PC-9 (cell line): ENCODE results near the gene NRROS. TPM values are rescaled to one million over a fixed set of nuclear protein-coding genes. Genes with fewer than 3 reads are reported as not detected.

Experiments
- BruUV-seq: library from RNA; stranded (reverse); fragments of 400-500 nt; replicated peaks from 2 replicates; lab custom pipeline; 2021; lab: Mats Ljungman, UMichigan
- CTCF ChIA-PET: fragments of 300-600 bp; sonication (Branson Sonifier 250); formaldehyde crosslinking; loops from one replicate; lab custom pipeline; 2022; ENCODE audit warnings: antibody characterized with exemption; lab: Charles Lee
- POLR2A ChIA-PET: fragments of 300-600 bp; sonication (Branson Sonifier 250); formaldehyde crosslinking; loops from one replicate; lab custom pipeline; 2022; ENCODE audit warnings: antibody characterized with exemption; ENCODE audit not compliant: unreplicated experiment; lab: Charles Lee
- DNase-seq, 2 experiments: peaks; one replicate each; pipeline versions ENCODE4 v3.0.0 to v3.0.0-alpha.2; 2015 to 2022; ENCODE audit warnings: mixed read lengths in 1 of 2
- H2AFZ ChIP-seq: fragments of 200-600 bp; sonication (generic); 2 replicates; pipeline ENCODE4 v1.8.1; 2017; ENCODE audit warnings: antibody characterized with exemption
- H3F3A ChIP-seq: fragments of 200-600 bp; sonication (generic); 2 replicates; pipeline ENCODE4 v1.8.1; 2017; ENCODE audit warnings: antibody characterized with exemption, mild to moderate bottlenecking, low read depth; ENCODE audit not compliant: insufficient read depth
- H3K27ac ChIP-seq: fragments of 200-600 bp; sonication (generic); 2 replicates; pipeline ENCODE4 v1.6.1; 2016; ENCODE audit warnings: mixed run types
- H3K27me3 ChIP-seq: fragments of 200-600 bp; sonication (generic); 2 replicates; pipeline ENCODE4 v1.6.1; 2016; ENCODE audit warnings: low read depth, mixed run types; ENCODE audit not compliant: insufficient read depth
- H3K36me3 ChIP-seq: fragments of 200-600 bp; sonication (generic); 2 replicates; pipeline ENCODE4 v1.6.1; 2016; ENCODE audit warnings: low read depth, mixed run types
- H3K4me1 ChIP-seq: fragments of 200-600 bp; sonication (generic); replicated peaks from 2 replicates; pipeline ENCODE4 v1.6.1; 2016; ENCODE audit warnings: mixed run types; ENCODE audit not compliant: insufficient read depth
- H3K4me2 ChIP-seq: fragments of 200-600 bp; sonication (generic); 2 replicates; pipeline ENCODE4 v1.6.1; 2017; ENCODE audit warnings: mixed run types
- H3K4me3 ChIP-seq: fragments of 200-600 bp; sonication (generic); 2 replicates; pipeline ENCODE4 v1.6.1; 2016; ENCODE audit warnings: mixed run types
- H3K79me2 ChIP-seq: fragments of 200-600 bp; sonication (generic); 2 replicates; pipeline ENCODE4 v1.6.1; 2017; ENCODE audit warnings: low read depth, mixed run types
- H3K9me2 ChIP-seq: fragments of 200-600 bp; sonication (generic); 2 replicates; pipeline ENCODE4 v1.8.1; 2017; ENCODE audit warnings: mild to moderate bottlenecking; ENCODE audit not compliant: insufficient read depth
- H3K9me3 ChIP-seq: fragments of 200-600 bp; sonication (generic); 2 replicates; pipeline ENCODE4 v1.8.1; 2016; ENCODE audit warnings: low read depth; ENCODE audit not compliant: insufficient read depth
- H4K20me1 ChIP-seq: fragments of 200-600 bp; sonication (generic); 2 replicates; pipeline ENCODE4 v1.8.1; 2017; ENCODE audit not compliant: insufficient read depth
- CTCF ChIP-seq: fragments of 200-600 bp; sonication (generic); conservative IDR thresholded peaks from 2 replicates; pipeline ENCODE4 v1.6.1; 2017; ENCODE audit warnings: mixed run types, antibody characterized with exemption, mild to moderate bottlenecking, moderate library complexity
- EZH2 ChIP-seq: fragments of 200-600 bp; sonication (generic); IDR thresholded peaks from 2 replicates; pipeline ENCODE4 v1.8.0; 2017; ENCODE audit warnings: antibody characterized with exemption, low read depth
- intact Hi-C: fragments of 100-400 bp; cut with micrococcal nuclease; formaldehyde crosslinking; loops from one replicate; pipeline ENCODE4 v1.10.0; 2022; ENCODE audit not compliant: unreplicated experiment
- total RNA-seq: library from RNA; stranded (reverse); gene quantifications from 2 replicates; pipeline ENCODE4 v1.2.3, GENCODE V29; 2021

NRROS gene
- total RNA-seq, 1 experiment from 2014 or later = 2.2 TPM

- Histone ChIP-seq H3K4me1 (no peaks in the 10 kb centered on the region), H3K4me3 (no peak overlapping the region), H3K4me2 (no peak overlapping the region), H3K9me3 (no peaks in the 10 kb centered on the region), H3K79me2 (no peaks in the 10 kb centered on the region), H3K27ac (no peak overlapping the region), H4K20me1 (no peaks in the 10 kb centered on the region), H3K27me3 (no peaks in the 10 kb centered on the region), H3K36me3 (no peaks in the 10 kb centered on the region), H2AFZ (no peak overlapping the region), H3F3A (peaks cover under 1% of the 10 kb centered on the region; the same call in 1 of the 2 replicates), H3K9me2 (no peaks in the 10 kb centered on the region)
- POLR2A ChIA-PET = no interaction called here
- TF ChIP-seq CTCF (no peak), EZH2 (no peak)
- no TSS peak for BruUV-seq
- DNase-seq = no peak
- intact Hi-C loops = no loop called here
- CTCF ChIA-PET = interaction anchor here (0.5 to 0.7 kb wide), 5 partner anchors 15 to 197 kb away, joined by 3 to 9 read pairs (median 4); no protein-coding TSS in a partner anchor
Observed at GRCh38 chr3:196677353-196677752, 37.9 kb downstream of the NRROS start.

DNA sequence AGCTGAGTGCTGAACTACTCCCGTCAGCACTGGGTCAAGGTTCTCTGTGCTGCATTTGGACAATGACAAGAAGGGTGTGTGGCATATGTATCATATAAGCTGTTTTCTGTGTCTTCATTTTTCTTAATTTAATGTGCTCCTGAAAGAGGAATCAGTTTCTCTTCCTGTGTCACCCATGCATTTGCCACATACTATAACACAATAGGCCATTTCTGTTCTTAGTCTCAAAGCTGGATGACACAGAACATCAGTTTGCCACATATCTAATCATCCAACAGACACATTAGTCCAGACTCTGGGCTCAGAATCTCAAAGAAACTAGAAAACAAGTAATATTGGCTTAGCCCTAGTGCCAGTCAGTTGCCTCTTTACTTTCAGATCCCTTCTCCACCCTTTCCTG is 38.4 kb downstream of the NRROS start:
- Histone ChIP-seq H2AFZ (no peak overlapping the region), H3K9me2 (no peaks in the 10 kb centered on the region), H4K20me1 (no peaks in the 10 kb centered on the region), H3K79me2 (no peaks in the 10 kb centered on the region), H3K36me3 (no peaks in the 10 kb centered on the region), H3F3A (no peaks in the 10 kb centered on the region), H3K4me3 (no peak overlapping the region), H3K4me1 (no peaks in the 10 kb centered on the region), H3K27ac (no peak overlapping the region), H3K4me2 (no peak overlapping the region), H3K27me3 (no peaks in the 10 kb centered on the region), H3K9me3 (peaks cover under 1% of the 10 kb centered on the region; the same call in 1 of the 2 replicates)
- no peak for TF ChIP-seq CTCF
- TF ChIP-seq EZH2 = no peak
- DNase-seq = no peak
- CTCF ChIA-PET = interaction anchor here (0.6 kb wide), 1 partner anchor 24 kb away, joined by 9 read pairs; no protein-coding TSS in a partner anchor
- POLR2A ChIA-PET = no interaction called here
- intact Hi-C loops = no loop called here
- BruUV-seq = no TSS peak

DNA sequence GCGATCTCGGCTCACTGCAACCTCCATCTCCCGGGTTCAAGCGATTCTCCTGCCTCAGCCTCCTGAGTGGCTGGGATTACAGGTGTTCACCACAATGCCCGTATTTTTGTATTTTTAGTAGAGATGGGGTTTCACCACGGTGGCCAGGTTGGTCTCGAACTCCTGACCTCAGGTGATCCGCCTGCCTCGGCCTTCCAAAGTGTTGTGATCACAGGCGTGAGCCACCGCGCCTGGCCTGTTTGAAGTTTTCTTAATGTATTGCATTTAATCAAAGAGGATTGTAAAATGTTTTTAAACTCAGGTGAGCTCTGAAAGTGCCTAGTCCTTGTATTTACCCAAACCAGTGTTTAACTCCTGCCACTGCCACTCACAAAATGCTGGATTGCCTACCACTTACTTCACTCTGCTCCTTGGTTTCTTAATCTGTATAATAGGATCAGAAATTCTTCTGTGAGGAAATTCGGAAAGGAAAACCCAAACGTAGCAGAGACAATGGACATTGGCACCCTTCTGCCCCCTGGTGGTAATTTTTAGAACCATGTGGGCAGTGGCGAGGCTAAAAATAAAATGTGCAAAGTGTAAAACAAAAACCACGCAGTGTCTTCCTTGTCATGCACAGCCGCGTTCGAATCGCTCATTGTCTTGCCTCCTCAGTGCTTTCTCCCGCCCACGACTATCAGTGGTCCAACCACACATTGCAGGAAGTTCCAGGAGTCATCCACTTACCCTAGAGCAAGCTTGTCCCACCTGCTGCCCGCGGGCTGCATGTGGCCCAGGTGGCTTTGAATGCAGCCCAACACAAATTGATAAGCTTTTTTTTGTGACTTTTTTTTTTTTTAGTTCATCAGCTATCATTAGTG is 45.3 kb downstream of the NRROS start:
- Histone ChIP-seq H3K9me2 (no peaks in the 10 kb centered on the region), H3K4me3 (no peak overlapping the region), H3K36me3 (no peaks in the 10 kb centered on the region), H3K4me2 (peak overlapping the region; percentile 37), H3K27ac (no peak overlapping the region), H4K20me1 (no peaks in the 10 kb centered on the region), H3K4me1 (0 out of 2 replicates have a peak, but pooled peaks cover 9% of the 10 kb centered on the region), H3K9me3 (peaks cover 7% of the 10 kb centered on the region; the same call in 1 of the 2 replicates), H2AFZ (0 out of 2 replicates have a peak overlapping the region, but pooled peaks have one; percentile 29), H3K79me2 (no peaks in the 10 kb centered on the region), H3K27me3 (no peaks in the 10 kb centered on the region), H3F3A (peaks cover 6% of the 10 kb centered on the region; the same call in 1 of the 2 replicates)
- ChIA-PET CTCF (interaction anchor here (0.6 to 2.0 kb wide), 7 partner anchors 18 to 431 kb away, joined by 3 to 15 read pairs (median 4); no protein-coding TSS in a partner anchor), POLR2A (interaction anchor here (0.6 kb wide), 2 partner anchors 52 to 200 kb away, joined by 3 to 5 read pairs; no protein-coding TSS in a partner anchor)
- intact Hi-C loops = loop anchor here (1.0 to 10.0 kb wide), 4 partner anchors 75 to 260 kb away; partner anchors contain the start of gene NCBP2
- BruUV-seq = no TSS peak
- TF ChIP-seq CTCF (peak; percentile 97), EZH2 (no peak)
- DNase-seq = peak; percentile 45 to 69
